NCI-H345 treated with DMSO at 0.1 percent for 48 hours (cell line): Measurements from ENCODE around the gene TBC1D22A.

Source experiments
- DNase-seq: peaks from one replicate; lab custom pipeline; 2025; ENCODE audit not compliant: unreplicated experiment; lab: John Stamatoyannopoulos, UW

The TBC1D22A gene

GRCh38 chr22:46902998-46903916 lies 140.8 kb downstream of the TBC1D22A start:
- DNase-seq: no peak

GRCh38 chr22:46905415-46905814 lies 143.0 kb downstream of the TBC1D22A start:
- DNase-seq: no peak

- no peak for DNase-seq
These were observed 143.4 kb downstream of the TBC1D22A start for GRCh38 chr22:46905834-46906233.

DNA sequence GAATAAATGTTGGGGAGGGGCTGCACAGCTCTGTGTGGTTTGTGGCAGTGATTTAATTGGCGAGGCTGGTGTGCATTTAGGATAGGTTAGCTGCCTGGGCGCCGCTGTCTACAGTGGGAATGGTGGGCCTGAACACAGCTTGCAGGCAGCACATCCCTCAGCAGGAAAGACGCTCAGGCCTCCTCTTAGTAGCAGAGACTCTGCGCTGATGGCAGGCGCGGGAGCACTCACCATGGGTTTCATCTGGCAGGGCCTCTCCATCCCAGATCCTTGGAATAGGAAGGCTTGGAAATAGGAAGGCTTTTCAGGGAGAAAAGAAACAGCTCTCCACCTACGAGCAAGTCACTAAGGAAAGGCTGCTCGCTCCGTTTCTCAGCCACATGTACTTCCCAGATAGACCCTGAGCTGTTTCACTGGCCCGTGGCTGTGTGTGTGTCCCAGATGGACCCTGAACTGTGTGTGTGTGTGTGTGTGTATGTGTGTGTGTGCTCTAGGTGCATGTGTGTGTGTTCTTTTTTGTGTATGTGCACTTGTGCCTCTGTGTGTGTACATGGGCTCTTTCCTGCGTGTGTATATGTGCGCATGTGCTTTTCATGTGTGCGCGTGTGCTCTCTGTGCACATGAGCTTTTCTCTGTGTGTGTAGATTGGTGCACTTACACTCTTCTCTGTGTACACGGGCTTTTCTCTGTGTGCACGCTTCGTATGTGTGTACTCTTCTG lies 144.0 kb downstream of the TBC1D22A start:
- DNase-seq: no peak

DNA sequence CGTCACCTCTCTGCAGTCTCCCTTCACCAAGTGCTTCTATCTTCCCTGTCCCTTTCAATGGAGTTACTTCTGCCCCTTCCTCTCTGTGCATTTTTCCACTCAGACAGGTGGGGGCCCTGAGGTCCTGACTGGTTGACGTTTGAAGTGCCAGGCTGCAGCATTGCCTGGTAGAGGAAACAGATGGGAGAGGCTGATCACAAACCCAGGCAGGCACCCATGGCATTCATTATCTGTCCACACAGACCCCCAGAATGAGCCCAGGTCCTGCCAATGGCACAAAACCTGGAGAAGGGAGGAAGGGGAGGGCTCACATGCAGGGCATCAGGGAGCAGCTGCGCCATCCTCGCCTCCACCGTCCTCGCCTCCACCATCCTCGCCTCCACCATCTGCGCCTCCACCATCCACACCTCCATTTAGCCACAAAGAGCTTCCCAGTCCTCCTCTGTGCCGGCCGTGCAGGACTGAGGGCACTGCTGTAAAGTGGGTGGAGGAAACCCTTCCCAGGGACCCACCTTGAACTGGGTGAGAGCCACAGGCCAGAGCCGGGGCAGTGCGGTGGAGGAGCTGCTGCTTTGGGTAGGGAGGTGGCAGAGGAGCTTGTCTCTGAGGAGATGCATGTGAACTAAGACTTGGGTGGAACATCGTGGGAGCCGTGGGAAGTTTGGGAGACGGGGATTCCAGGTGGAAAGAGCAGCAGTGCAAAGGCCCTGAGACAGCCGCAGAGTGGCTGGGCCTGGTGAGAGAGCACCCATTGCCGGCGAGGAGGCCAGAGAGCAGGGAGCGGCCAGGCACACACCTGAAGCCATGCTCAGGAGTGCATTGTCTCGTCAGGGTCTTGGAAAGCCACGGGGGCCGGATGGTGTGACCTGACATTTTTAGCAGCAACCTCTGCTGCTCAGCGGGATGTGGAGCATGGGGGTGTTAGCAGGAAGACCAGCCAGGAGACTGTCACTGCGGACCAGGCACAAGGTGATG lies 145.1 kb downstream of the TBC1D22A start:
- no peak for DNase-seq

GRCh38 chr22:46908641-46909107 lies 146.2 kb downstream of the TBC1D22A start:
- no peak for DNase-seq

DNA sequence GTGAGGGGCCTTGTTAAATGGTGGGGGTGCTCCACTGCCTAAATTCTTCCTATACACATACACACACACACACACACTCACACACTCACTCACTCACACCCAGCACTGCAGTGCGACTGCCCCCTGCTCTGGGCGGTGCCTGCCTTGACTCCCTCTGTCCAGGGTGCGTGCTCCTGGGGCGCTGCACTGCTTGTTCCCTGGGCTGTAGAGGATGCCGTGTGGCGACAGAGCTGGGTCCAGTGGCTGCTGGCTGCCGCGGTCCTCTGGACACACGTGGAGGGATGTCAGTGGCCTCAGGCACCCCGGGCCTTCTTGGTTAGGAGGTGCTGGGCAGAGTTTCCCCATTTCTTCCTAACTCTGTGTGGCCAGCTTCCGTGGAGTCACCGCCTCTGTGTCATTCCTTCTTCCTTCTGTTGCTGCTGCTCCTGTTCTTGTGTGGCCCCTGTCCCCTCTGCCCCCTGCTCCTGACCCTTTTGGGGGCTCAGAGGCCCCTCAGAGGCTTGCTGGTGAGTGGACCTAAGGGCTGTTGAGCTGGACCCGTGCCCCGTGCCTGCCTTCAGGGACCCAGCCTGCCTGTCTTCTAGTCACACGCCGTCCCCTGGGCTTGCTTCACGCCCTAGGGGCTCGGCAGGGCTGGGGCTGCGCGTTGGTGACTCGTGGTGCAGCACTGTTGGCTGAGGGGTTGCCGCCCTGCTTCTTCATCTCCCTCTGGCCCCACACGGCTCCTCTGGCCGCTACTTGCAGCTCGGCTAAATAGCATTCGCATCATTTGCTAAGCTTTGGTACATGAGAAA lies 147.0 kb downstream of the TBC1D22A start:
- DNase-seq: no peak

DNA sequence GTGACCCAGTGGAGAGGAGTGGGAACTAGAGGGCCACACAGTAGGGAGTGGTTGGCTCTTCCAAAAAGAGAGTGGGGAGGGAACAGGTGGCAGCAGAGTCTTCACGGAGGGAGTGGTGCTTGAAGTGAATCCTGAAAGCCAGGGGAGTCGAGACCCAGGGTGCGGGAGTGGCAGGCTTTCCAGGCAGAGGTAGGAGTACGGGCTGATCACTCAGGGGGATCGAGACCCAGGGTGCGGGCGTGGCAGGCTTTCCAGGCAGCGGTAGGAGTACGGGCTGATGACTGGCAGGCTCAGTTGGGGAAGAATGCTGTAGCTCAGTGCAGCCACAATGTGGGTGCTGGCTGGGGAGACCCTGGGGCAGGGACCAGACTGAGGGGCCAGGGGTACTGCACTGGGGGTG lies 148.2 kb downstream of the TBC1D22A start:
- DNase-seq: no peak

GRCh38 chr22:46911346-46911745 lies 148.9 kb downstream of the TBC1D22A start:
- DNase-seq: no peak

DNA sequence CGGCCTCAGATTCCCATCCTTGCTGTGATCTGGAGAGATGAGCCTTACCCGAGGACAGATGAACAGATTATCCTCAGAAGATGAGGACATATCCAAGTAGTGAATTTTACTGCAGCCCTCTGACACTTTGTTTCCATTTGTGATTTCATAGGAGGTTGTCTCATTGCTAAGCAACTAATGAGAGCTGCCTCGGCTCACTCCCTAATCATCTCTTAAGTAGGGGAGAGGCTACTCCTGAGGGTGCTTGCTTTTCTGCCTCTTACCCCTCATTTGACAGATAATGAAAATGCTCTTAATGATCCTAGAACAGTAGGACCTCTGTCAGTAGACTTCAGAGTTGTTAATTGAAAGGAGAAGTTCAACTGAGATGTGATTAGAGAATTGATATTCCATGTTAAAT lies 150.9 kb downstream of the TBC1D22A start:
- DNase-seq: no peak

DNA sequence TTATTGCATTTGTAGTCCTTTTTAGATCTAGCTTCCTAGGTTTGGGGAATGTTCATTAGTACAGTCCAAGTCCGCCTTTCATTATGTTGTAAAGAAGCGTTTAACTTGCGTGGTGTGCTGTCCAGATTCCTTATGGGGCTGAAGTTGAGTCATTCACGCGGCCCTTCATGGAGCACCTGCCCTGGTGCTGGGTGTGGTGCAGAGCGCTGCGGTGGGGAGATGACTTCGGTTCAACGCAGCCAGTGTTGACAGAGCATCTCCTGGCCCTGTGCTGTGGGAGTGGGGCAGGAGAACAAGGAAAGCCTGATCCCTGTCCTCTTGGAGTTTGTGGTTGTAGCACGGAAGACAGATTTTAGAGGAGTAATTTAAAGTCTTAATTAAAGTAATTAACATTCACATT lies 152.0 kb downstream of the TBC1D22A start:
- DNase-seq: no peak

GRCh38 chr22:46914916-46915894 lies 152.8 kb downstream of the TBC1D22A start:
- peak; percentile 36 for DNase-seq

GRCh38 chr22:46915950-46916730 lies 153.7 kb downstream of the TBC1D22A start:
- DNase-seq: no peak

GRCh38 chr22:46916886-46917770 lies 154.7 kb downstream of the TBC1D22A start:
- DNase-seq: no peak

DNA sequence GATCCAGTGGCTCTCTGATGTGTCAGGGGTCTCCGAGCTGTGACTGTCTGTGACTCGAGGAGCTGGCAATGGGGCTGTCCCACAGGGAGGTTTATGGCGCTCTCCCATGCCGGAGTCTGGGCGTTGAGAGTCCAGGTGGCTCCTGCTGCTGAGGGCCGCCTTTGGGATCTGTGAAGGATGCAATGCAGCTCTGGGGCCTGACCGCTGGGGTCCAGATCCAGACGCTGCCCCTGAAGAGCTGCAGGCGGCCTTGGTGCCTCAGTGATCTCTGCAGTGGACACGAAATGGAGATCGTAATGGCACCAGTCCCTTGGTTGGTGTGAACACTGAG lies 155.3 kb downstream of the TBC1D22A start:
- no peak for DNase-seq

DNA sequence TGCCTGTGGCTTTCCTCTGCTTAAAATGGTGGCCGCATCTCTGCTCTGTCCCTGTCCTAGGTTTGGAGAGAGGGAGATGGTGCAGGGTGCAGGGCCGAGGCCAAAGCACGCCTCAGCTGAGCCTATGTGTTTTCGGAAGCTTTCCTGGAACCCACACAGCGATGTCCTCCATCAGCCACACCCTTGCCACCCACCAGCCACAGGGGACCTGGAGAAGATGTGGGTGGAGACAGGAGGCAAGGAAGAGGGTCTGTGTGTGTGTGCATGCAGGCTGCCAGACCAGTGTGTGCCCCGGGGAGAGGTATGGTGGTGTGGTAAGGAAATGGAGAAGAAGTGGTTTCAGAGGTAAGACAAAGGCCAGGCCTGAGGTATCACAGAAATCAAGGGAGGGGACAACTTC lies 155.7 kb downstream of the TBC1D22A start:
- no peak for DNase-seq

- no peak for DNase-seq
These were observed 159.6 kb downstream of the TBC1D22A start for GRCh38 chr22:46922037-46922436.
